ENCODE data around the gene ABCG5.

ABCG5 gene

GRCh38 chr2:43796206-43796605 is 42.4 kb downstream of the ABCG5 start:
- DNase-seq (ENCODE audit: low spot score): no peak
- no peak for TF ChIP-seq CTCF (IDR thresholded peaks at IDR 0.05)
- H3K4me3 ChIP-seq: no peak overlapping the region
- no peak overlapping the region for H3K27ac ChIP-seq

- Histone ChIP-seq H3K4me3 (no peak overlapping the region), H3K27ac (no peak overlapping the region)
- no peak for TF ChIP-seq CTCF (IDR thresholded peaks at IDR 0.05)
- no peak for DNase-seq (ENCODE audit: low spot score)
Observed at GRCh38 chr2:43794956-43795355, 43.7 kb downstream of the ABCG5 start.

GRCh38 chr2:43792653-43793052 is 46.0 kb downstream of the ABCG5 start:
- no peak for DNase-seq (ENCODE audit: low spot score)
- Histone ChIP-seq H3K27ac (no peak overlapping the region), H3K4me3 (no peak overlapping the region)
- no peak for TF ChIP-seq CTCF (IDR thresholded peaks at IDR 0.05)

- no peak for DNase-seq (ENCODE audit: low spot score)
- no peak overlapping the region for H3K4me3 ChIP-seq
- no peak for TF ChIP-seq CTCF (IDR thresholded peaks at IDR 0.05)
- peak overlapping the region in 1 of 2 donors; percentile 1 for H3K27ac ChIP-seq
Observed at GRCh38 chr2:43791035-43791765, 47.4 kb downstream of the ABCG5 start.

- TF ChIP-seq CTCF (IDR thresholded peaks at IDR 0.05): no peak
- peak overlapping the region; percentile 34 to 44 for H3K27ac ChIP-seq
- H3K4me3 ChIP-seq: no peak overlapping the region
- no peak for DNase-seq (ENCODE audit: low spot score)
Observed at GRCh38 chr2:43790147-43790546, 48.5 kb downstream of the ABCG5 start.

GRCh38 chr2:43788646-43789045 is 50.0 kb downstream of the ABCG5 start:
- H3K4me3 ChIP-seq: no peak overlapping the region
- TF ChIP-seq CTCF (IDR thresholded peaks at IDR 0.05): no peak
- H3K27ac ChIP-seq: no peak overlapping the region
- DNase-seq (ENCODE audit: low spot score): no peak

- H3K27ac ChIP-seq: no peak overlapping the region
- no peak for TF ChIP-seq CTCF (IDR thresholded peaks at IDR 0.05)
- no peak for DNase-seq (ENCODE audit: low spot score)
- no peak overlapping the region for H3K4me3 ChIP-seq
Observed at GRCh38 chr2:43787895-43788294, 50.7 kb downstream of the ABCG5 start.
